Osteocyte (in vitro differentiated cells): ENCODE results near the gene MYOZ3. TPM values are rescaled to one million over a fixed set of nuclear protein-coding genes. Genes with fewer than 3 reads are reported as not detected.

Source experiments
- DNase-seq: peaks from one replicate; pipeline ENCODE4 v3.0.0; 2021; ENCODE audit warnings: mixed read lengths; ENCODE audit not compliant: unreplicated experiment; ENCODE audit errors: extremely low spot score
- H3K27ac Mint-ChIP-seq: one replicate; pipeline ENCODE4 v1.8.0; 2021; ENCODE audit warnings: mild to moderate bottlenecking, mixed read lengths; ENCODE audit not compliant: unreplicated experiment
- H3K27me3 Mint-ChIP-seq: one replicate; pipeline ENCODE4 v1.8.0; 2021; ENCODE audit warnings: mixed read lengths; ENCODE audit not compliant: unreplicated experiment
- H3K36me3 Mint-ChIP-seq: one replicate; pipeline ENCODE4 v1.8.0; 2021; ENCODE audit warnings: mixed read lengths; ENCODE audit not compliant: unreplicated experiment
- H3K4me1 Mint-ChIP-seq: one replicate; pipeline ENCODE4 v1.8.0; 2021; ENCODE audit warnings: mixed read lengths; ENCODE audit not compliant: unreplicated experiment
- H3K4me3 Mint-ChIP-seq: one replicate; pipeline ENCODE4 v1.8.0; 2021; ENCODE audit warnings: mild to moderate bottlenecking, moderate library complexity, mixed read lengths; ENCODE audit not compliant: unreplicated experiment
- H3K9me3 Mint-ChIP-seq: one replicate; pipeline ENCODE4 v1.8.0; 2021; ENCODE audit warnings: mixed read lengths; ENCODE audit not compliant: unreplicated experiment
- total RNA-seq: library from RNA; stranded (reverse); gene quantifications from 2 replicates; pipeline ENCODE4 v1.2.1, GENCODE V29; 2021
- TF ChIP-seq, protein P1 (sequence below): fragments of 200-600 bp; sonication (generic); IDR thresholded peaks from 2 replicates; pipeline ENCODE4 v1.5.0; 2021; ENCODE audit warnings: antibody characterized with exemption, mild to moderate bottlenecking, moderate library complexity

The MYOZ3 gene
- total RNA-seq, 1 donor from 2014 or later = 0.27 TPM

DNA sequence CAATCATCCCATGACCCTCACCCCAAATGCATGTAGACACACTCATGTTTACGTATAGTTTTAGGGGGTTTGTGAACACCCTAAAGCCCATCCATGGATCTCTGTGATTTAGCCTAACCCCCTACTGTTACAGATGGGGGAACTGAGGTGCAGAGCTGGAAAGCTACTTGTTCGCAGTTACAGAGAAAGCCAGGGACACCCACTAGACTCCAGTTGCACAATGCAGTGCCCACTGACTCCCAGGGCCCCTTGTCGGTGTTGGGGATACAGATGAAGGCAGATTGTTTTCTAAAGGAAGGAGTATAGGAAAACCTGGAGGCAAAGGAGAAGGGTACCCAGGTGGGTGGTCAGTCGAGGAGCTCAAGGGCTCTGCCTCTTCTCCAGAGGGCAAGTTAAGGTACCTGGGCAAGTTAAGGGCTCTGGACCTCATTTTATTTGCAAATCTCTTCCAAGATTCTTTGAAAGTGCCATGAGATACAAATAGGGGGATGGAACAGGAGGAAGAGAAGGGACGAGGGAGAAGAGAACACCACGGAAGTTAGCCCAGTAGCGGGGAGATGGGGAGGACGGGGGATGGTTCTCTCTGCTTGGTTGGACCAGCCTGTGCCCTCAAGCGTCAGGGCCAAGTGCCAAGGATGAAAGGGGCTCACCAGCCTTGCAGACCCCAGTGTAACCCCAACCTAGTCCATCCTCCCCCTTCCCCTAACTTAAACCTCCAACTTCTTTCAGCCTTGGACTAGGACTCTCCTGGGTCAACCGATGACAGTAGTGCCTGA is 958 bp downstream of the MYOZ3 start:
- H3K4me3 Mint-ChIP-seq = no peak overlapping the region
- H3K4me1 Mint-ChIP-seq = peaks cover 23% of the 10 kb centered on the region
- no peaks in the 10 kb centered on the region for H3K36me3 Mint-ChIP-seq
- DNase-seq = no peak
- no peak overlapping the region for H3K27ac Mint-ChIP-seq
- H3K9me3 Mint-ChIP-seq = no peaks in the 10 kb centered on the region
- TF ChIP-seq, protein P1, sequence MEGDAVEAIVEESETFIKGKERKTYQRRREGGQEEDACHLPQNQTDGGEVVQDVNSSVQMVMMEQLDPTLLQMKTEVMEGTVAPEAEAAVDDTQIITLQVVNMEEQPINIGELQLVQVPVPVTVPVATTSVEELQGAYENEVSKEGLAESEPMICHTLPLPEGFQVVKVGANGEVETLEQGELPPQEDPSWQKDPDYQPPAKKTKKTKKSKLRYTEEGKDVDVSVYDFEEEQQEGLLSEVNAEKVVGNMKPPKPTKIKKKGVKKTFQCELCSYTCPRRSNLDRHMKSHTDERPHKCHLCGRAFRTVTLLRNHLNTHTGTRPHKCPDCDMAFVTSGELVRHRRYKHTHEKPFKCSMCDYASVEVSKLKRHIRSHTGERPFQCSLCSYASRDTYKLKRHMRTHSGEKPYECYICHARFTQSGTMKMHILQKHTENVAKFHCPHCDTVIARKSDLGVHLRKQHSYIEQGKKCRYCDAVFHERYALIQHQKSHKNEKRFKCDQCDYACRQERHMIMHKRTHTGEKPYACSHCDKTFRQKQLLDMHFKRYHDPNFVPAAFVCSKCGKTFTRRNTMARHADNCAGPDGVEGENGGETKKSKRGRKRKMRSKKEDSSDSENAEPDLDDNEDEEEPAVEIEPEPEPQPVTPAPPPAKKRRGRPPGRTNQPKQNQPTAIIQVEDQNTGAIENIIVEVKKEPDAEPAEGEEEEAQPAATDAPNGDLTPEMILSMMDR = no peak
- peaks cover 14% of the 10 kb centered on the region for H3K27me3 Mint-ChIP-seq

DNA sequence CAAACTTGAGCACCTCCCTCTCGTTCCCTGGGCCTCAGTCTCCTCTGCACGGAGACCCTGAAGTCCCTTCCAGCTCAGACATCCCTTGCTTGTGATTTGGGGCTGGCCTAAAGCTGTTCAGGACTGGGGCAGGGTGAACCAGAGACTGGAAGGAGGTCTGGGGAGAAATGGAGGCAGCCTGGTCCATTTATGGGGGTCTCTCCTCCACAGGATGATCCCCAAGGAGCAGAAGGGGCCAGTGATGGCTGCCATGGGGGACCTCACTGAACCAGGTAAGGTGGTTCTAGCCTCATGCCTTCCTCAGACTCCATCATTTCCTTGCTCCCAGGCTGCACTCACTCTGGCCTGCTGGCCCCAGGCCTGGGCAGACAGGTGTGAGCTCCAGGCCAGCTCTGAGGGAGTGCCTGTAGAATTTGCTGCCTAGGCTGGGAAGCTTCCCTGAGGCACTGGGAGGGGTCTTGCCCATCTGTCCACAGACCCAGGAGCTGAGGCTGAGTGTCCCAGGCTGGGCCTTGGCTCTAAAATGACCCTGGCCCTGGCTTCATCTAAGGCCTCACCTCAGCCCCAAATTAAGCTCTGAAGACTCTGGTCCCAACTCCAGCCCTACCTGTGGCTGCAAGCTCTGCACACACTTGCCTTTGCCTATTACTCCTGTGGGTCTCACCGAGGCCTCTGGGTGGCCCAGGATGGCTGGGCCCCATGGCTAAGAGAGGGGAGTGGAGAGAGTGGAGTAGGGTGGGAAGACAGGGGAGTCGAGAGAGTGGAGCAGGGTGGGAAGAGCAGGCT is 1.9 kb downstream of the MYOZ3 start:
- Mint-ChIP-seq H3K27ac (no peak overlapping the region), H3K9me3 (no peaks in the 10 kb centered on the region), H3K4me3 (no peak overlapping the region), H3K4me1 (peaks cover 18% of the 10 kb centered on the region), H3K27me3 (peaks cover 14% of the 10 kb centered on the region), H3K36me3 (no peaks in the 10 kb centered on the region)
- DNase-seq = no peak
- TF ChIP-seq, protein P1 = no peak

DNA sequence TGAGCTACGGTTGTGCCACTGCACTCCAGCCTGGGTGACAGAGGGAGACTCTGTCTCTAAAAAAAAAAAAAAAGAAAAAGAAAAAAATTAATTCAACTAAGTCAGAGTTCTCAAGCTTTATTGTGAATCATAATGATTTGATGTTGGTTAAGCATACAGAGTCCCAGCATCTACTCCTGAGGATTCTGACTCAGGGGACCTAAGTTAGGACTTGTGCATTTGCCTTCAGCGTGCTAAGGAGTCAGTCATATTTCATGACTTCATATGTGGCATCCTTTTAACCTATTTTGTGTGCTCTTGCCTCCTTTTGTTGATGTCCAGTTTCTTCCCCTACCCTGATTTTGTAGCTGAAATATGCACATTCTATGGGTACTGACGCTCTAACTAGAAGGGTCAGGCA is 2.9 kb downstream of the MYOZ3 start:
- H3K27me3 Mint-ChIP-seq = peaks cover 14% of the 10 kb centered on the region
- H3K4me1 Mint-ChIP-seq = peaks cover 18% of the 10 kb centered on the region

DNA sequence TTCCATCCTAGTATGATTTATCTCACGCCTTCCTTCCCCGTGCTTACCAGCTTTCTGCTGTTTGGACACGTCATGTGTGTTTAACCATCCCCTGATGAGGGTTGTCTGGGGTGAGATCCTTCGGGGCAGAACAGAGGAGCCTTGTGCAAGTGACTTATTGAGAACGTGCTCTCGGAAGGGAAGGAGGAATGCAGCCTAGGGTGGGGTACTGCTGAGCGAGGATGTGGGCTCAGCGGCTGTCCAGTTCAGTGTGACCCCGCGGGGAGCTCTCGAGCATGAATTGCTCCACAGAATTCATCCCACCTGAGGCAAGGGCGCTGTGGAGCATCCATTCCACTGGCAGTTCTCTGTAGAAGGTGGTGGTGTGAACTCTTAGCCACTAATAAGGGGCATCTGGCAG is 4.0 kb downstream of the MYOZ3 start:
- DNase-seq = peak; percentile 66
- Mint-ChIP-seq H3K27ac (peak overlapping the region; percentile 3), H3K9me3 (no peaks in the 10 kb centered on the region), H3K4me1 (peaks cover 18% of the 10 kb centered on the region), H3K36me3 (no peaks in the 10 kb centered on the region), H3K27me3 (peaks cover 16% of the 10 kb centered on the region), H3K4me3 (no peak overlapping the region)
- TF ChIP-seq, protein P1 = no peak

More for the DNA sequence above, 2.9 kb downstream of the MYOZ3 start:
- Mint-ChIP-seq H3K27ac (no peak overlapping the region), H3K4me3 (no peak overlapping the region), H3K36me3 (no peaks in the 10 kb centered on the region), H3K9me3 (no peaks in the 10 kb centered on the region)
- TF ChIP-seq, protein P1 = no peak
- no peak for DNase-seq
